Ishikawa (cell line): ENCODE data around the gene GGTLC2.

Source experiments
- CEBPB ChIP-seq: IDR thresholded peaks from 2 replicates; pipeline ENCODE4 v1.6.1; 2012
- EP300 ChIP-seq: IDR thresholded peaks from 2 replicates; pipeline ENCODE4 v1.6.1; 2012; ENCODE audit warnings: borderline replicate concordance
- MAX ChIP-seq: IDR thresholded peaks from 2 replicates; pipeline ENCODE4 v1.6.1; 2012
- NFIC ChIP-seq: IDR thresholded peaks from 2 replicates; pipeline ENCODE4 v1.6.1; 2012
- RAD21 ChIP-seq: IDR thresholded peaks from 2 replicates; pipeline ENCODE4 v1.6.1; 2012; ENCODE audit warnings: low read depth
- TAF1 ChIP-seq: IDR thresholded peaks from 2 replicates; pipeline ENCODE4 v1.6.1; 2012; ENCODE audit warnings: low read depth, mild to moderate bottlenecking
- TCF12 ChIP-seq: IDR thresholded peaks from 2 replicates; pipeline ENCODE4 v1.6.1; 2012; ENCODE audit warnings: low read depth
- USF1 ChIP-seq: IDR thresholded peaks from 2 replicates; pipeline ENCODE4 v1.6.1; 2012
- YY1 ChIP-seq: IDR thresholded peaks from 2 replicates; pipeline ENCODE4 v1.6.1; 2012; ENCODE audit warnings: low read depth
- ZBTB7A ChIP-seq: IDR thresholded peaks from 2 replicates; pipeline ENCODE4 v1.6.1; 2012; ENCODE audit warnings: low read depth

- TF ChIP-seq USF1 (no peak), TCF12 (no peak), RAD21 (no peak), MAX (no peak), TAF1 (no peak), YY1 (no peak), ZBTB7A (no peak), EP300 (no peak), CEBPB (no peak), NFIC (no peak)
These were observed 46.3 kb upstream of the GGTLC2 start for GRCh38 chr22:22598144-22598543.
